Left lobe of liver (tissue), 2 donors: ENCODE results near the gene S1PR5. TPM values are rescaled to one million over a fixed set of nuclear protein-coding genes. Genes with fewer than 3 reads are reported as not detected.
A peak's percentile ranks its signal among the peaks of the same experiment; 100 is the strongest.
"Not testable (repeated sequence)": the region's sequence is repeated elsewhere in the genome, so short reads cannot be mapped to it uniquely, and the experiment has no call there.

Source experiments
- ATAC-seq: fragments of 200-7000 bp; cut with Tn5 transposase; one replicate; pipeline ENCODE4 v1.9.1; 2020; ENCODE audit warnings: mild to moderate bottlenecking, moderate library complexity
- DNase-seq: peaks from one replicate; pipeline ENCODE4 v3.0.0-alpha.2; 2020; ENCODE audit warnings: low spot score
- total RNA-seq: library from RNA; stranded (reverse); gene quantifications from one replicate; pipeline ENCODE4 v1.2.1, GENCODE V29; 2021
- donor health status: DM: no; HTN: no; CAD: no; lungs with moderate emphysema.
- donor health status: DM: no; HTN: yes; CAD: no.

The S1PR5 gene
- total RNA-seq, 1 donor from 2014 or later: 0.30 TPM

DNA sequence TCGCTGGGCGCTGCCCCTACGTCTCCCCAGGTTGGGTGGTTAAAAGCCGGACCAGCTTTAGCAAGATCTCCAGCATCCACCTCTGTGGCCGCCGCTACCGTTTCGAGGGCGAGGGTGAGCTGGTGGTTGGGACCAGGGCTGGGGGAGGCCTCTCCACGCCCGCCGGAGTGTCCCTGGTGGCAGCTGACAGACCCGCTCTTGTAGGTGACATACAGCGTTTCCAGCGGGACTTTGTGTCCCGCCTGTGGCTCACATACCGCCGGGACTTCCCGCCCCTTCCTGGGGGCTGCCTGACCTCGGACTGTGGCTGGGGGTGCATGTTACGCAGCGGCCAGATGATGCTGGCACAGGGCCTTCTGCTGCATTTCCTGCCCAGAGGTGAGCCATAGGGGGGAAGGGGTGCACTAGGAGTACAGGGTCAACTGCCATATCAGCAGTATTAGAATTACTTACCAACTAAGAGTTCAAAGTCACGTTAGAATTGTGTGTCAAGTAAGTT is 27.6 kb upstream of the S1PR5 start:
- DNase-seq: peak; percentile 65

DNA sequence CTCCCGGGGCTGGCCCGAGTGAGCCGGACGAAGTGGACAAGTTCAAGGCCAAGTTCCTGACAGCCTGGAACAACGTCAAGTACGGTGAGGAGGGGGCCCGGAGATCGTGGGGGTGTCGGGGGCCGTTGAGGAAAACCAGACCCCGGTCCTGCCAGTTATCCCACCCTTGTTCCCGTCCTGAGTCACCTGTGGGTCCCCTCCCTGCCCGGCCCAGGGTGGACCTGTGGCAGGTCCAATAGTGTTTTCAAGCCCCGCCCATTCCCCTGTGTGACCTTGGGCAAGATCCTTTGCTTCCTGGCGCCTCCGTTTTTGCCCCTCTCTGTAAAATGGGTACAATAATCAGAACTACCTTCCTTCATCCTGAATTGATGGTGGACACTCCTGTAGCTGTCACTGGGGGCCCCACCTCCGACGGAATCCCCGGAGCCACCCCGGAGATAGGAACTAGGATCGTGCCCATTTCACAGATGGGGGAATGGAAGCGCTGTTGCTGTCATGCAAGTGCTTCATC is 27.1 kb upstream of the S1PR5 start:
- ATAC-seq: peak; percentile 69
- DNase-seq: peak; percentile 70

More for the DNA sequence above, 27.6 kb upstream of the S1PR5 start:
- peak; percentile 35 for ATAC-seq

DNA sequence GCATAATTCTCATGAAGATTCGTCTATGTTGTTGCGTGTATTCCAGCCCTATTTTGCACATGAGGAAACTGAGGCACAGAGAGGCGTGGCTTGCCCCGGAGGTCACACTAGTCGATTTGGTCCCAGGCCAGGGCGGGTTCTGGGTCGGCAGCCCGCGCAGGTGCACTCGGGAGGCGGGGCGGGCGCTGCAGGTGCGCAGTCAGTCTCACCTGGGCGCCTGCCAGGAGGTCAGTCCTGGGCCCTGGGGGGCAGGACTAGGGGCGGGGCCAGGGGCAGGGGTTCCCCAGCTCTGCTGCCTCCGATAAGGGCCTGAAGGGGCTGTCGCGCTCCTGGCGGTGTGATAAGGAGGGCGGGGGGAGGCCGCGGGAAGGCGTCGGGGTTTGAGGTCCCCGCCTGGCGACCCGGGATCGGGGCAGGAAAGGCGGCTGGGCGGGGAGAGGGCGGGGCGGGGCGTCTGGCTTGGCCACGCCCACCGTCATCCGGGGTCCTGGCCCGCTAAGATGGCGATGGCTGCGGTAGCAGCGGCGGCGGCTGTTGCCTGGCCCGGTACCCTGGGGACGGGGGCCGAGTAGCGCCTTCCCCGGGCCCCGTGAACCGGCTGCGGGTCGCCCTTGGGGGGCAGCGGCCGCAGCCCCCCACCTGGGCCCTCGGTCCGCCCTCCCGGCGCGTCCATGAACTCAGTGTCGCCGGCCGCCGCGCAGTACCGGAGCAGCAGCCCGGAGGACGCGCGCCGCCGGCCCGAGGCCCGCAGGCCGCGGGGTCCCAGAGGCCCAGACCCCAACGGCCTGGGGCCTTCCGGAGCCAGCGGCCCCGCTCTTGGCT is 26.4 kb upstream of the S1PR5 start, which contains the start of gene ATG4D:
Gene ATG4D (plus strand): TSS at position 485 of the 822 bp plus-strand sequence. CDS start 187 bp downstream, at position 672.
- ATAC-seq (peak; percentile 85), DNase-seq (peak; percentile 90)

DNA sequence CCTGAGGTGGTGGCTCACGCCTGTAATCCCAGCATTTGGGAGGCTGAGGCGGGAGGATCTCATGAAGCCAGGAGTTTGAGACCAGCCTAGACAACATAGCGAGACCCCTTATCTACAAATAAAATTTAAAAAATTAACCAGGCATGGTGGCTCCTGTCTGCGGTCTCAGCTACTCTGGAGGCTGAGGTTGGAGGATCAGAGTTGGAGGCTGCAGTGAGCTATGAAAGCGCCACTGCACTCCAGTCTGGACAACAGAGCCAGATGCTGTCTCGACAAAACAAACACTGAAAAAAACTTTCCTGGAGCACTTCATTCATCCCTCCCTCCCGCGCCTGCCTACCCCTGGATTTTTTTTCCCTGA is 25.8 kb upstream of the S1PR5 start:
- no peak for DNase-seq
- no peak for ATAC-seq

DNA sequence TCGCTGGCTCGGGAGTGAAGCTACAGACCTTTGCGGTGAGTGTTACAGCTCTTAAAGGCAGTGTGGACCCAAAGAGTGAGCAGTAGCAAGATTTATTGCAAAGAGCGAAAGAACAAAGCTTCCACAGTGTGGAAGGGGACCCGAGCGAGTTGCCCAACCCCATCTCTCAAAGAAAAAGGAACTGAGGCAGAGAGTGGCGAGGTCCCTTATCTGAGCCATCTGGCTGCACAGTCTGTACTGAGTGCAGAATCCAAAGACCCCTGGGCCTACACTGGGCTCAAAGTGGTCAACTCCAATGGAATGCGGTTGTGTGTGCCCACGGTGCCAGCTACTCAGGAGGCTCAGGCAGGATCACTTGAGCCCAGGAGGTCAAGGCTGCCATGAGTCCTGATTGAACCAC is 21.8 kb upstream of the S1PR5 start:
- DNase-seq, ATAC-seq: not testable (repeated sequence)

DNA sequence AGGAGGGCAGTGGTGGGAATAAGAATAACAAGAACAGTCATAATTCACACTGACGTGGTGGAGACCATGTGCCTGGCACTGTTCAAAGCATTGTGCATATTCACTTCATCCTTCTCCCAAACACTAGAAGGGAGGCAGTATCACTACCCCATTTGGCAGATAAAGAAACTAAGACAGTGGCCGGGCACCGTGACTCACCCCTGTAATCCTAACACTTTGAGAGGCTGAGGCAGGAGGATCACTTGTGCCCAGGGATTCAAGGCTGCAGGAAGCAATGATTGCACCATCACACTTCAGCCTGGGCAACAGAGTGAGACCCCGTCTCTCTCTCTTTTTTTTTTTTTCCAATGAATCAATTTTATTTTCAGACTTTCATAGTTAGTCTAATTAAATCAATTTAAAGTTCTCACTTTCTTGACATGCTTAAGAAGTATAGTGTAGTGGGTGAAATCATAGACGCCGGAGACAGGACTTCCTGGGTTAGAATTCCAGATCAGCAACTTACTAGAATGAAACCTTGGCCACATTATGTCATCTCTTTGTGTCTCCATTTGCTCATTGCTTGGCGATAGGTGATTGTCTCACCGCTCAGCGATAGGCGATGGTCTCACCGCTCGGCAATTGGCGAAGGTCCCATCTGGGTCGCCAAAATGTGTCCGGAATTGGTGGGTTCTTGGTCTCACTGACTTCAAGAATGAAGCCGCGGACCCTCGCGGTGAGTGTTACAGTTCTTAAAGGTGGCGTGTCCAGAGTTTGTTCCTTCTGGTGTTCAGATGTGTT is 21.1 kb upstream of the S1PR5 start:
- ATAC-seq: no peak

DNA sequence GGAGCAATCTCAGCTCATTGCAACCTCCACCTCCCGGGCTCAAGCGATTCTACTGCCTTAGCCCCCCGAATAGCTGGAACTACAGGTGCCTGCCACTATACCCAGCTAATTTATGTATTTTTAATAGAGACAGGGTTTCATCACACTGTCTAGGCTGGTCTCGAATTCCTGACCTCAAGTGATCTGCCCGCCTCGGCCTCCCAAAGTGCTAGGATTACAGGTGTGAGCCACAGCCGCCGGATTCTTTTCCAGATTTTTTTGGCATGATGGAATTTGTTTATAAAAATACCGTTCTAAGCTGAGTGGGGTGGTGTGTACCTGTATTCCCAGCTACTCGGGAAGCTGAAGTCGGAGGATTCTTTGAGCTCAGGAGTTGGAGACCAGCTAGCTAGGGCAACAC is 20.4 kb upstream of the S1PR5 start:
- DNase-seq: no peak
- no peak for ATAC-seq

More for the DNA sequence above, 21.1 kb upstream of the S1PR5 start:
- no peak for DNase-seq

DNA sequence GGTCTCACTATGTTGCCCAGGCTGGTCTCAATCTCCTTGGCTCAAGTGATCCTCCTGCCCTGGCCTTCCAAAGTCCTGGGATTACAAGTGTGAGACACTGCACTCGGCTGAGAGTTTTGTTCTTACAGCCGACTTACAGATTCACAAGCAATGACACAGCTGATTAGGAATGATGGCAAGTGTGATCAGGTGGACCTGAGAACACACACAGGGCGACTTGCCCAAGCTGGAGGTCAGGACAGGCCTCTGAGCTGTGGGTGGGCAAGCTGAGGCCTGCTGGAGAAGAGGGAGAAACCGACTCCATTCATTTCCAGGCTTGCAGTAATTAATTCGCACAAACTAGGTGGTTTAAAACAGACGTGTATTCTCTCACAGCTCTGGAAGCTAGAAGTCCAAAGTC is 18.4 kb upstream of the S1PR5 start:
- ATAC-seq (no peak), DNase-seq (no peak)

DNA sequence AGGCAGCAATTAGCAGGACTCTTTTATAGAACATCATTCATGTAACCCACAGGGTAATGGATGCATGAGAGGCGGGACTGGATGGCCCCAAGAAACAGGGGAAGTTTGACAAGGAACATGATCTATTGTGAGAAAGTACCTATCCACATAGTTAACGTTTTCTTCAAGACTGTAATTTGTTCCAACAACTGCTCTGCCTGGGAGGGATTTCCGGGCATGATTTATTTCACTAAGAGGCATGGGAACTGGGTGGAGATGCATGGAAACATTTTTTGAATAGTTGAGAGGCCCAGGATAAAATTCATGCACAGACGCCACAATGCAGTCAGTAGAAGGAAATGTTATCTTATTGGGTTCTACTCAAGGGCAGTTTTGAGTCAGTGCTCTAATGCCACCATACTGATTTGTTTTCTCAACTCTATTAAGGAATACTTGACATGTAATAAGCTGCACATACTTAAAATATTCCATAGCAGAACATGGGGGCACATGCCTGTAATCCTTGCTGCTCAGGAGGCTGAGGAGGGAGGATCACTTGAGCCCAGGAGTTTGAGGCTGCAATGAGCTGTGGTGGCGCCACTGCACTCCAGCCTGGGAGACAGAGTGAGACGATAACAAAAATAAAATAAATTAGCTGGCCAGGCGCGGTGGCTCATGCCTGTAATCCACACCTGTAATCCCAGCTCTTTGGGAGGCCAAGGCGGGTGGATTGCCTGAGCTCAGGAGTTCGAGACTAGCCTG is 16.6 kb upstream of the S1PR5 start:
- DNase-seq (no peak), ATAC-seq (no peak)

DNA sequence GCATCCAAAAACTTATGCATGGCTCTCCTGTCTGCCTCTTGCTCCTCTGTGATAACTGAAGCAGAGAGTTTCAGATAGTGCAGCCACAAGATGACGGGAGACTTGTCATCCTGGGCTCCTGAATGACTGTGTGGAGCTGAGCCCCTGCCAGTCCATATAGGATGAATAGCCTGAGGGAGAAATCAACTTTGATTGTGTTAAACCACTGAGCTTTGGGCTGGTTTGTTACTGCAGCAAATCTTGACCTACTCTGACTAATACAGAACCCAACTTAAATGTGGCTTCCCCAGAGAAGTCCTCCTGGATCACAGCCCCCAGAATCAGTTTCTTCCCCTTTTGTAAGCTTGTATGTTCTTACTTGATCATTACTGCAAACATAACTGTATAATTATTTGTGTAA is 15.2 kb upstream of the S1PR5 start:
- ATAC-seq (no peak), DNase-seq (no peak)

DNA sequence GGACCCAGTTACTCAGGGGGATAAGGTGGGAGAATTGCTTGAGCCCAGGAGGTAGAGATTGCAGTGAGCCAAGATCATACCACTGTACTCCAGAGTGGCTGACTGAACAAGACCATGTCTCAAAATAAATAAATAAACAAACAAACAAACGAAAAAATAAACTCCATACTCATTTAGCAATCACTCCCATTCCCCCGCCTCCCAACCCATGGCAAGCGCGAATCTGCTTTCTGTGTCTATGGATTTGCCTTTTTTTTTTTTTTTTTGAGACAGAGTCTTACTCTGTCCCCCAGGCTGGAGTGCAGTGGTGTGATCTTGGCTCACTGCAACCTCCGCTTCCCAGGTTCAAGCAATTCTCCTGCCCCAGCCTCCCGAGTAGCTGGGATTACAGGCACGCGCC is 9.6 kb upstream of the S1PR5 start:
- ATAC-seq, DNase-seq: not testable (repeated sequence)

DNA sequence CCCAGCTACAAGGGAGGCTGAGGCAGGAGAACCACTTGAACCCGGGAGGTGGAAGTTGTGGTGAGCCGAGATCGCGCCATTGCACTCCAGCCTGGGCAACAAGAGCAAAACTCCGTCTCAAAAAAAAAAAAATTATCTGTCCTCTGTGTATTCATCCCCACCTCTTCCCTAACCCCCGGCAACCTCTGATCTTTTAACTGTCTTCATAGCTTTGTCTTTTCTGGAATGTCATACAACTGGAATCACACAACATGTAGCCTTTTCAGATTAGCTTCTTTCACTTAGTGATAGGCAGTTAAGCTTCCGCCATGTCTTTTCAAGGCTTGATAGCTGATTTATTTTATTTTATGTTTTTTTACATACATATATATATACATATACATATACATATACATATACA is 8.4 kb upstream of the S1PR5 start:
- ATAC-seq (no peak), DNase-seq (no peak)

DNA sequence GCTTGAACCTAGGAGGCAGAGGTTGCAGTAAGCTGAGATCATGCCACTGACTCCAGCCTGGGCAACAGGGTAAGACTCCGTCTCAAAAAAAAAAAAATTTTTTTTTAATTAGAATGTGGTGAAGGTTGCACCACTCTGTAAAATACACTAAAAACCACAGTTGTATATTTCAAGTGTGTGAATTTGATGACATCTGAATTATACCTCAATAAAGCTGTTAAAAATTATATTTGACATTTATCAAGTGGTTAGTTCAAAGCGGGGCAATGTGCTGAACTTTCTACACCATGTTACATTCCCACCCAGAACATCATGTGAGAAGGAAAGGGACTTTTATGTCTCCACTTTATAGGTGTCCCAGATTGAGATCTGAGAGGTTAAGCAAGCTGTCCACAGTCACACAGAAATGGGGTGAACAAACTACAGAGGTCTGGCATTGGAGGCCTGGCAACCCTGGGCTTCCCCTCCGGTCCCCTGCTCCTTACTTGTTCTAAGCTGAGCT is 5.9 kb upstream of the S1PR5 start:
- ATAC-seq (no peak), DNase-seq (no peak)

DNA sequence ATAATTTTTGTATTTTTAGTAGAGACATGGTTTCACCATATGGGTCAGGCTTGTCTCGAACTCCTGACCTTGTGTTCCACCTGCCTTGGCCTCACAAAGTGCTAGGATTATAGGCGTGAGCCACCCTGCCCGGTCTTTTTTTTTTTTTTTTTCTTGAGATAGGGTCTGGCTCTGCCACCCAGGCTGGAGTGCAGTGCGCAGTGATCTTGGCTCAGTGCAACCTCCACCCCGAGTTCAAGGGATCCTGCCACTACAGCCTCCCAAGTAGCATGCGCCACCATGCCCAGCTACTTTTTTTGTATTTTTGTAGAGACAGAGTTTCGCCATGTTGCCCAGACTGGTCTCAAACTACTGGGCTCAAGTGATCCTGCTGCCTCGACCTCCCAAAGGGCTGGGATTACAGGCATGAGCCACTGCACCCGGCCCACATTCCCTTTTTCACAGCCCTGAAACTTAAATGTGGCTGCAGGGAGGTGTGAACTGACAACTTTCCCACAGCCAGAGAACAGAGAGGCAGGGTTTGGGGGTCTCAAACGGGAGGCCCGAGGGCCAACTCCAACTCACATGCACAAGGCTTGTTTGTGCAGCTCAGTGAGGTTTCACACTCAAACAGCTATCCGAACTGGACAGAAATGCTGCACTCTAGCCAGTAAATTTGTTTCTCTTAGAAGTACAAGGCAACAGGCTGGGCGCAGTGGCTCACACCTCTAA is 4.4 kb upstream of the S1PR5 start:
- no peak for ATAC-seq

DNA sequence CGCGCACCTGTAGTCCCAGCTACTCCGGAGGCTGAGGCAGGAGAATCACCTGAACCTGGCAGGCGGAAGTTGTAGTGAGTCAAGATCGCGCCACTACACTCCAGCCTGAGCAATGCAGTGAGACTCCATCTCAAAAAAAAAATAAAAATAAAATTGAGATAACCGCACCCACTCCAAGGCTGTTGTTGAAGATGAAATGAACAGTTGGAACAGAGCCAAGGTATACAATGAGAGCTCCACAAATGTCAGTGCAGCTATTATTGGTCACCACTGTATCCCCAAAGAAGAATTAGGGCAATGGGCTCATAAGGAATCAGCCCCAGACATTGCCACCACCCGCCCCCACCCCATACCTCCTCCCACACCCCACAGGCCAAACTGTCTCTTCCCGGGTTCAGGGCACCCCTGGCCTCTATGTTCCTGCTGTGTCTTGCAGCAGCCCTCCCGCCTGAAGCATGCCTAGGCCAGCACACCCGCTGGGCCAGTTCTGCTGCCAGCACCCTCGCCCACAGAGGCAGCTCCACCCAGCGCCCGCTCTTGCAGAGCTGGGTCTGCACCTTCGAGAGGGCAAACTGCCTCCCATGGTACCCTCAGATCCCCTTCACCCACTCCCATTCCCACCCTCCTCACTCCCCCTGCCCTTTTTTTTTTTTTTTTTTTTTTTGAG is 3.5 kb upstream of the S1PR5 start:
- no peak for ATAC-seq
- no peak for DNase-seq

More for the DNA sequence above, 4.4 kb upstream of the S1PR5 start:
- DNase-seq: no peak

DNA sequence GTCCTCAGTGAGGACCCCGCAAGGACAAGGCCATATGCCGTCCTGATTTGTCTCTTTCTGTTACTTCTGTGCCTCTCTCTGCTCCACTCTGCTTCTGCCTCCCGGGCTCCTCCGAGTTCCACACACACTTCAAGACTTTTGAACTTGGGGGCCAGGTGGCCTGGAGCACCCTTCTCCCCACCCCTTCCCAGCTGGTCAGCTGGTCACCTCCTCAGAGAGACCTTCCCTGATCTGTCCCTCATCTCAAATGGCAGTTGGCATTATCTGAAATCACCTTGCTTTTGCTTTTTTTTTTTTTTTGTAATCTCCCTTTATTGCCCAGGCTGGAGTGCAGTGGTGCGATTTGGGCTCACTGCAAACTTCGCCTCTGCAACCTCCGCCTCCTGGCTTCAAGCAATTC is 2.2 kb upstream of the S1PR5 start:
- no peak for DNase-seq

DNA sequence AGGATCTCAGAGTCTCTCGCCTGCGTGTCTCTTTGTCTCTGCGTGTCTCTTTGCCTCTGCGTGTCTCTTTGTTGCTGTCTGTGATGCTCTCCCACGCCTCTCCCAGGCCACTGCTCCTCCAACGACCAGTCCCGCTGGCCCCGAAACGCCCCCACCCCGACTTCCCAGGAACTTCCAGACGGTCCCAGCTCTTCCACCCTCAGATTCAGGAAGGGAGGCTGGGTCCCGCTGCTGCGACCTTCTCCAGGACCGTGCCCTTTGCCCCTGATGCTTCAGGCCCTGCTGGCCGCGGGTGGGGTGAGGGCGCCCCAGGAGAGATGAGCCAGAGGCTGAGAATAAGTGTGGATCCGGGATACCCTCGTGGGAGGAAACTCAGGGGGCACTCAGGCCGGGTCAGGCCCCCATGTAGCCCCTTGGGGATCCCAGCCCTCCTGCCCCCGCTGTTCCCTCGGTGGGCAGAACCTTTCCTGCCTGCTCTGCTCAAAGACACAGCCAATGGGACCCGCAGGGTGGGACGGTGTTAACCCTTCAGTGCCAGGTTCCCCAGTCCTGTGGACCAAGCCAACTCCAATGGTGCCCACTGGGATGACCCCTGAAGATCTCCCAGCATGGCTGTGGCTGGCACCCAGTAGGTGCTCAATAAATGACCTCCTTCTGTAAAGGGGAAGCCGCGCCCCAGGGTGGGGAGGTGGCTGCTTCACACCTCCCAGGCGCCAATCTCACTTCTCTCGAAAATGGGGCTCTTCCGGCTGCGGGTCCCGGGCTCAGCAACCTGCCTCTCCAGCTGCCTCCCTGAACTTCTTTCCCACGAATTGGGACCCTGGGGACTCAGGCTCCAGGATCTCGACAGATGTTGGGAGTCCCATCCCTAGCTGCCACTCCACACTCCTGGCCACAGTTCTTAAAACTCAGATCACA is 1.5 kb upstream of the S1PR5 start:
- DNase-seq (no peak), ATAC-seq (peak; percentile 10)

More for the DNA sequence above, 2.2 kb upstream of the S1PR5 start:
- ATAC-seq: no peak

DNA sequence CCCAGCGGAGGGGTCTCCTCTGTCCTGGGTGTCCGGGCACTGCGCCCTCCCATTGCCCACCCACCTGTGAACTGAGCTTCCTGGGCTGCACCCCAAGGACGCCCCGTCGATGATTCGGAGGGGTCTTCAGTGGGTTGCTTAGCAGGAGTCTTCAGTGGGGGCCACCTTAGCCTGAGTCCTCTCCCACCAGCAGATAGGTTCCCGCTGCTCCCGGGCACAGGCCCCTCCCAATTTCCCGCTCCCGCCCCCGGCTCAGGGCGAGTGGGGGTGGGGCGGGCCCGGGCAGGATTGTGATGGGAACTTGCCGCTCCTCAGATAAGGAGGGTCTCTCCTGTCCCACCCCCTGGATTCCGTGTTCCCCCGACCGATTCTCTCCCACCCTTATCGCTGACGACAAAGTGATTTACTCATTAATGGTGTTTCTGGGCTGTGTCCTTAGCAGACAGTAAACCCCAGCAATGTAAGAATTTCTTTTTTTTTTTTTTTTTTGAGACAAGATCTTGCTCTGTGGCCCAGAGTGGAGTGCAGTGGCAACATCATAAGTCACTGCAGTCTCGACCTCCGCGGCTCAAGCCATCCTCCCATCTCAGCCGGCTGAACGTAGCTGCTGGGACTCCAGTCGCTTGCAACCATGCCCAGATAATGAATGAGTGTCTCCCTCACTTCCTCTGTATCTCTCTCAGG is 655 bp upstream of the S1PR5 start:
- DNase-seq (no peak), ATAC-seq (peak; percentile 47)
